Cardiac fibroblast (primary cell): ENCODE data around the gene DIABLO.
"Not testable (repeated sequence)": the region's sequence is repeated elsewhere in the genome, so short reads cannot be mapped to it uniquely, and the experiment has no call there.

Experiments
- DNase-seq, 2 donors: peaks; one replicate each; pipeline versions ENCODE4 v3.0.0 to v3.0.0-alpha.2; 2010; ENCODE audit warnings: low read depth in 2 of 2
- H3K4me3 ChIP-seq, 2 donors: replicated peaks in 1 of 2; 1 replicate in 1 of 2; 2 replicates in 1 of 2; pipeline ENCODE4 v1.5.1; 2011; ENCODE audit warnings: low read depth in 2 of 2, low read length in 2 of 2, mild to moderate bottlenecking in 2 of 2, moderate library complexity in 1 of 2
- CTCF ChIP-seq: IDR thresholded peaks from one replicate; pipeline ENCODE4 v1.5.1; 2011; ENCODE audit warnings: low read depth, mild to moderate bottlenecking, low read length, inconsistent platforms

Gene DIABLO

GRCh38 chr12:122203301-122204166 is 22.3 kb downstream of the DIABLO start, which contains the start of gene B3GNT4:
Gene B3GNT4 (plus strand): TSS chr12:122203709. CDS start chr12:122204619, 910 bp downstream.
- no peak for TF ChIP-seq CTCF
- DNase-seq = peak; percentile 41 to 51
- H3K4me3 ChIP-seq = peak within 1 kb of the TSS; percentile 55 to 60

- DNase-seq = not testable (repeated sequence)
- peak overlapping the region; percentile 55 to 60 for H3K4me3 ChIP-seq
These were observed 23.0 kb downstream of the DIABLO start for GRCh38 chr12:122202811-122203210.

- no peak for DNase-seq
- no peak for TF ChIP-seq CTCF
- no peak overlapping the region for H3K4me3 ChIP-seq
These were observed 23.8 kb downstream of the DIABLO start for GRCh38 chr12:122202017-122202416.

- no peak overlapping the region for H3K4me3 ChIP-seq
- TF ChIP-seq CTCF = no peak
- DNase-seq = no peak
These were observed 24.5 kb downstream of the DIABLO start for GRCh38 chr12:122201381-122201780.

GRCh38 chr12:122200541-122201175 is 25.2 kb downstream of the DIABLO start:
- H3K4me3 ChIP-seq = no peak overlapping the region
- no peak for DNase-seq
- TF ChIP-seq CTCF = no peak

GRCh38 chr12:122199484-122200355 is 26.1 kb downstream of the DIABLO start:
- TF ChIP-seq CTCF = no peak
- DNase-seq = no peak

More at GRCh38 chr12:122199484-122200355, 26.1 kb downstream of the DIABLO start:
- no peak overlapping the region for H3K4me3 ChIP-seq
